Measurements from ENCODE around the gene MYMX.

The MYMX gene

GRCh38 chr6:44219053-44219814, 2.5 kb downstream of the MYMX start:
- no peak for DNase-seq (ENCODE audit: low read depth in 1 of 2, low spot score in 1 of 2)

DNA sequence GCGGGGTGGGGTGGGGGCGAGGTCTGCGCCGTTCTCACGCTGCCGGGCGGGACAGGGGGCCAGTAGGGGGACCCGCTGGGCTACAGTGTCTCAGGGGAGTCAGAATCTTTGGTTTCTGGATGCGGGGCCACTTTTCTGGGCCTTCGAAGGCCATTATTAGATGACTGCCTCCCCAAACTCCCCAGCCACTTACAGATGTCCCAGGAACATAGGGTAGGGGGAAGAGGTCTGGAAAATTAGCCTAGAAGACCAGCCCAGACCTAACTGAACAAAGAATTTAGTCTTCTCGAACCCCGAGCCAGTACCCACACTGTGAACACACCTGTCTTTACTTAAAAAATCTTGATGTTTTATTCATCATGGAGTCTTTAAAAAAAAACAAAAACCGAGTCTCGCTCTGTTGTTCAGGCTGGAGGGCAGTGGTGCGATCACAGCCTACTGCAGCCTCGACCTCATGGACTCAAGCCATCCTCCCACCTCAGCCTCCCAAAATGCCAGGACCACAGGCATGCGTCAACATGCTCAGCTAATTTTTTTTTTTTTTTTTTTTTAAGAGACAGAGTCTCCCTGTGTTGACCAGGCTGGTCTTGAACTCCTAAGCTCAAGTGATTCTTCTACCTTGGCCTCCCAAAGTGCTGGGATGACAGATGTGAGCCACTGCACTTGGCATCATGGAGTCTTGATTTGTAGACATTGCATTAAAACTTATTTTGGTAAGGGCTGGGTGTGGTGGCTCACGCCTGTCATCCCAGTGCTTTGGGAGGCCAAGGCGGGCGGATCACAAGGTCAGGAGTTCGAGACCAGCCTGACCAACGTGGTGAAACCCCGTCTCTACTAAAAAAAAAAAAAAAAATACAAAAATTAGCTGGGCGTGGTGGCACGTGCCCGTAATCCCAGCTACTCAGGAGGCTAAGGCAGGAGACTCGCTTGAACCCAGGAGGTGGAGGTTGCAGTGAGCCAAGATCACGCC, 3.4 kb downstream of the MYMX start:
- no peak for DNase-seq (ENCODE audit: low read depth in 1 of 2, low spot score in 1 of 2)

GRCh38 chr6:44220913-44221290, 4.2 kb downstream of the MYMX start:
- no peak for DNase-seq (ENCODE audit: low read depth in 1 of 2, low spot score in 1 of 2)

DNA sequence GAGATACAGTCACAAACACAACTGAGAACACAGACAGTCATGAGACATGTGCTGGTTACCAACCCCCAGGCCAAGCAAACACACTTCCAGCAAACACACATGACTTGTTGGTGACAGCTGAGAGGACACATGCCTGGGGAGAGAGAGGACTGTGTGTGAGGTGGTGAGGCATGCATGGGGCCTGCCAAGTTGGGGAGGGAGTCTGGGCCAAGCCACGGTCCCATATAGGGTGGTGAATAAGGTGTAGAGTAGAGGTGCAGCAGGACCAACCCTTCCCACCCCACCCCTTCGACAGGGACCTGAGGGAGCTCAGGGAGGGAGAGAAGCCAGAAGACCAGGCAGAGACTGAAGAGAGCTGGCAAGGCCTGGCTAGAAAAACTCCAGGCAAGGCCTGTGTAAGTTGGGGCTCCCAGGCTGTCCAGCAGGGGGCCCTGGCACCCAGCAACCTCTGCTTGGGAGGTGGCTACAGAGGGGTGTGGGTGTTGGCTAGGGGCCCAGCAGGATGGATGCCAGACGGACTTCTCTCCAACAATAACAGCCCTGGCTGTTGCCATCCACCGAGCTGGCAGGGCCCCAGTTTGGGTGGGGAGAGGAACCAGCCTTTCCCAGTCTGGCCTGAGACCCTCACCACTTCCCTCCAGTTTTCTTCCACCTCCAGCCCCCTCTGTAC, 4.7 kb downstream of the MYMX start:
- peak; percentile 34 to 55 for DNase-seq (ENCODE audit: low read depth in 1 of 2, low spot score in 1 of 2)

DNA sequence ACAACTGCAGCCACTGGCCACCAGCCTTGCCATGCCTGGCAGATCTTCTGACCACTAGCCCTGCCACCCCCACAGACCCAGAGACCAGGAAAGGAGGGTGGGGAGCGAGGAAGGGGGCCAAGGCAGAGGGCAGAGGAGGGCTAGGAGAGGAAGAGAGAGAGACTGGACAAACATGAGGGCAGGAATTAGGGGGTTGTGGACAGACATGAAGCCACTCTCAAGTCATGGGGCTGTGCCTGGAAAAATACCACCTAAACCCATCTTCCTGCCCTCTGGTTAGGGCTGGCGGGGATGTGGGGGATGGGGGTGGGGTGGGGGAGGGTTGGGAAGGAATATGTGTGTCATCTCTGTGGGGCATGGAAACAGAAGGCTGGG, 5.2 kb downstream of the MYMX start:
- DNase-seq (ENCODE audit: low read depth in 1 of 2, low spot score in 1 of 2): no peak

GRCh38 chr6:44222486-44223318, 6.0 kb downstream of the MYMX start:
- DNase-seq (ENCODE audit: low read depth in 1 of 2, low spot score in 1 of 2): no peak

GRCh38 chr6:44223319-44224028, 6.7 kb downstream of the MYMX start, which contains the start of gene SLC29A1:
Gene SLC29A1 (plus strand): TSS chr6:44223595. CDS start chr6:44227314, 3,719 bp downstream.
- peak; percentile 70 to 73 for DNase-seq (ENCODE audit: low read depth in 1 of 2, low spot score in 1 of 2)

- DNase-seq (ENCODE audit: low read depth in 1 of 2, low spot score in 1 of 2): no peak
Observed at GRCh38 chr6:44224029-44224964, 7.6 kb downstream of the MYMX start.

GRCh38 chr6:44224965-44225305, 8.2 kb downstream of the MYMX start:
- no peak for DNase-seq (ENCODE audit: low read depth in 1 of 2, low spot score in 1 of 2)

GRCh38 chr6:44225579-44226325, 9.0 kb downstream of the MYMX start:
- no peak for DNase-seq (ENCODE audit: low read depth in 1 of 2, low spot score in 1 of 2)

- DNase-seq (ENCODE audit: low read depth in 1 of 2, low spot score in 1 of 2): no peak
Observed at GRCh38 chr6:44226368-44227147, 9.8 kb downstream of the MYMX start.

- no peak for DNase-seq (ENCODE audit: low read depth in 1 of 2, low spot score in 1 of 2)
Observed at GRCh38 chr6:44227148-44227793, 10.5 kb downstream of the MYMX start.

DNA sequence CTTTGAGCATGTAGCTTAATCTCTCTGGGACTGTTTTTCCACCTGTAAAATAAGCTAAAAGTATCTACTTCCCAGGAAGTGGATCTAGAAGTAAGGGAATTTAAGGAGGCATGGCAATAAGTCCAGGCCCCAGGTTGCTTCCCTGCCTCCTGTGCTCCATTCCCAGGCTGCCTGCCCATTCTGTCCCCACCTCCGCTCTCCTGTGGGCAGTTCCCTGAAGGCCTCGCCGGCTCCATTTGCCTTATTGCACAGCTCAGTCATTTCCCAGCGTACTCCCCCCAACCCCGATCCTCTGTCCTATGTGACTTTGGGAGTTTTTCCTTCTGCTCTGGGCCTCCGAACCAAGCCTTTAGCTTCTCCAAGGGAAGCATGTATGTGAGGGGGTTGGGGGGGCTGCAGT, 11.3 kb downstream of the MYMX start:
- DNase-seq (ENCODE audit: low read depth in 1 of 2, low spot score in 1 of 2): no peak

DNA sequence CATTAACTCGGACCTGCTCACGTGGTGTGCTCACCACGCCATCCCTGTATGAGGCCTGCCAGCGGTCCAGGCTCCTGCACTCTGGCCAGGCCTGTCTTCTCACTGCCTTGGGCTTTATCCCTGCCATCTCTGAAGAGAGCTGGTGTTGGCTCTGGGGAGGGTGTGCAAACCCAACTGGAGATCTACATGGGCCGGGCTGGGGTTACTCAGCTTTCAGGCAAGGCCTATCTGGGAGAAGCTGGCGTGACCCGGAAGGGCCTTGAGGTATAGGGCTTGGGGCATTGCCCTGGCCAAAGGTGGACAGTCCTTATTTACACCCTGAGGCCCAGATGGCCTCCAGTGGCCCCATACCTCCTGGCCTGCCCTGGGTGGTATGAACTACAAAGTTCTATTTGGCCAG, 11.7 kb downstream of the MYMX start:
- no peak for DNase-seq (ENCODE audit: low read depth in 1 of 2, low spot score in 1 of 2)

- no peak for DNase-seq (ENCODE audit: low read depth in 1 of 2, low spot score in 1 of 2)
Observed at GRCh38 chr6:44228836-44229235, 12.1 kb downstream of the MYMX start.

- no peak for DNase-seq (ENCODE audit: low read depth in 1 of 2, low spot score in 1 of 2)
Observed at GRCh38 chr6:44229376-44230033, 12.8 kb downstream of the MYMX start.
